A673 (cell line): ENCODE results near the gene PSMC2. TPM values are rescaled to one million over a fixed set of nuclear protein-coding genes. Genes with fewer than 3 reads are reported as not detected.

ENCODE experiments used
- BruUV-seq: library from RNA; stranded (reverse); fragments of 400-500 nt; replicated peaks from 2 replicates; lab custom pipeline; 2021; lab: Mats Ljungman, UMichigan
- CTCF ChIA-PET: fragments of 300-600 bp; sonication (Branson Sonifier 250); formaldehyde crosslinking; loops from one replicate; lab custom pipeline; 2022; ENCODE audit warnings: antibody characterized with exemption; lab: Charles Lee
- POLR2A ChIA-PET: fragments of 300-600 bp; sonication (Branson Sonifier 250); formaldehyde crosslinking; loops from one replicate; lab custom pipeline; 2022; ENCODE audit warnings: antibody characterized with exemption; ENCODE audit not compliant: low non-redundant PET; lab: Charles Lee
- DNase-seq: peaks from one replicate; pipeline ENCODE4 v3.0.0-alpha.2; 2015; ENCODE audit warnings: low spot score
- H3K27ac ChIP-seq: fragments of 200-600 bp; sonication (generic); 2 replicates; pipeline ENCODE4 v1.5.1; 2016; ENCODE audit warnings: mixed run types, low read depth, mild to moderate bottlenecking, mixed read lengths, antibody characterized with exemption, low read length; ENCODE audit not compliant: poor library complexity, severe bottlenecking
- H3K27me3 ChIP-seq: fragments of 200-600 bp; sonication (generic); replicated peaks from 2 replicates; pipeline ENCODE4 v1.6.1; 2017; ENCODE audit warnings: mixed run types, low read depth, mild to moderate bottlenecking, mixed read lengths, antibody characterized with exemption, low read length; ENCODE audit not compliant: insufficient read depth, poor library complexity
- H3K36me3 ChIP-seq: fragments of 200-600 bp; sonication (generic); 2 replicates; pipeline ENCODE4 v1.6.1; 2016; ENCODE audit warnings: mixed run types, mild to moderate bottlenecking, mixed read lengths, antibody characterized with exemption, low read length; ENCODE audit not compliant: insufficient read depth, poor library complexity, severe bottlenecking
- H3K4me1 ChIP-seq: fragments of 200-600 bp; sonication (generic); 2 replicates; pipeline ENCODE4 v1.6.1; 2017; ENCODE audit warnings: mixed run types, mild to moderate bottlenecking, mixed read lengths, antibody characterized with exemption, low read length; ENCODE audit not compliant: insufficient read depth, poor library complexity, severe bottlenecking
- H3K4me3 ChIP-seq: fragments of 200-600 bp; sonication (generic); 2 replicates; pipeline ENCODE4 v1.5.1; 2016; ENCODE audit warnings: low read depth, mixed run types, mild to moderate bottlenecking, mixed read lengths, low read length; ENCODE audit not compliant: poor library complexity, severe bottlenecking
- H3K9me3 ChIP-seq: fragments of 200-600 bp; sonication (generic); 2 replicates; pipeline ENCODE4 v1.6.1; 2016; ENCODE audit warnings: mixed run types, low read depth, mild to moderate bottlenecking, mixed read lengths, antibody characterized with exemption, low read length; ENCODE audit not compliant: poor library complexity, severe bottlenecking
- CTCF ChIP-seq: fragments of 300-800, 200-600 bp; sonication (generic); conservative IDR thresholded peaks from 2 replicates; pipeline ENCODE4 v1.5.1; 2017; ENCODE audit warnings: low read depth, mild to moderate bottlenecking, antibody characterized with exemption, low read length, moderate library complexity, mixed read lengths
- EZH2 ChIP-seq: fragments of 200-600 bp; sonication (generic); IDR thresholded peaks from 2 replicates; pipeline ENCODE4 v1.6.1; 2017; ENCODE audit warnings: borderline replicate concordance, low read depth, mild to moderate bottlenecking, mixed read lengths, antibody characterized with exemption, low read length; ENCODE audit not compliant: poor library complexity, severe bottlenecking
- intact Hi-C: fragments of 100-400 bp; cut with micrococcal nuclease; formaldehyde crosslinking; loops from one replicate; pipeline ENCODE4 v1.10.0; 2022; ENCODE audit not compliant: unreplicated experiment
- total RNA-seq: library from RNA; stranded (reverse); gene quantifications from 2 replicates; pipeline ENCODE4 v1.2.3, GENCODE V29; 2021

Gene PSMC2
- total RNA-seq, 1 experiment from 2014 or later = 333 TPM

DNA sequence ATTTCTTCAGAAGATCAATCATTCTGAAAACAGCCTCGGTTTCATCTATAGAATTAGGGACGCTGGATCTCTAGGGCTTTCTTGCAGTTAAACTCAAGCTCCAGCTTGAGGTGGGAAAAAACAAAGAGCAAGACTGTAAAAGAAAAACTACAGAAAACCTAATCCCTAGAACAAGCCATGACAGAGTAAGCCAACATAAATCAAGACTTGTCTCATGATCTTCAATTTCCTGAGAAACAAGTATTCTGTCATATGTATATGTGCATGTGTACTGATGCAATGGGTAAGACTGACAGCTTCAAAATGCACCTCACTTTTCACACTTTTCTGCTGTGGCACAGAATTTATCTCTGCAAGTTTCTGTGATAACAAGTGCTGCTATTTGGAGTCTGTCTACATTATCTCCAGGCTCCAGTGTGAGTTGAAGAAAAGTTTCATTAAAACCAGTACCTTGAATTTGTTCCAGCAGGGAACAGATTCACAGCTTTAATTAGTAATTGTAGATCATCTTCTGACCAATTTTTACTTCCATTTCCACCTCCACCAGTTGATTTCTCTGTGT lies 31.0 kb upstream of the PSMC2 start:
- TF ChIP-seq CTCF = no peak
- TF ChIP-seq EZH2 = no peak
- POLR2A ChIA-PET = no interaction called here
- Histone ChIP-seq H3K4me3 (no peak overlapping the region), H3K4me1 (no peaks in the 10 kb centered on the region), H3K27ac (no peak overlapping the region), H3K36me3 (peaks cover 93% of the 10 kb centered on the region), H3K9me3 (no peaks in the 10 kb centered on the region), H3K27me3 (no peaks in the 10 kb centered on the region)
- intact Hi-C loops = no loop called here
- no peak for DNase-seq
- CTCF ChIA-PET = no interaction called here
- BruUV-seq = no TSS peak

- Histone ChIP-seq H3K4me3 (no peak overlapping the region), H3K9me3 (no peaks in the 10 kb centered on the region), H3K4me1 (no peaks in the 10 kb centered on the region), H3K36me3 (peaks cover 93% of the 10 kb centered on the region), H3K27me3 (no peaks in the 10 kb centered on the region), H3K27ac (no peak overlapping the region)
- ChIA-PET CTCF (no interaction called here), POLR2A (no interaction called here)
- DNase-seq = no peak
- TF ChIP-seq EZH2 = no peak
- no peak for TF ChIP-seq CTCF
- no TSS peak for BruUV-seq
- intact Hi-C loops = no loop called here
Observed at GRCh38 chr7:103317009-103317408, 30.4 kb upstream of the PSMC2 start.

DNA sequence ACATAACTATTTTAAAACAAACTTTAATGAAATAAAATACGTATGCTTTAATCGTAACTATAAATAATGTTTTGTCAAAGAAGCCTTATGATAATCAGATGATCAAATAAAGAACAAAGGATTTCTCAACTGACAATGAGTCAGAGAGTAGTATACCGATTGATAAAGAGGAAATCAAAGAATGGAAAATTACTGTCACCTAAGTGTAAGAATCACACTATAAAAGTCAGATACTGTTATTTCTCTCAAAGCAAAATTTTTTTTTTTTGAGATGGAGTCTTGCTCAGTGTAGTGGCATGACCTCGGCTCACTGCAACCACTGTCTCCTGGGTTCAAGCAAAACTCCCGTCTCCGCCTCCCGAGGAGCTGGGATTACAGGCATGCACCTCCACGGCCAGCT lies 21.7 kb upstream of the PSMC2 start:
- intact Hi-C loops = no loop called here
- peaks cover 71% of the 10 kb centered on the region for H3K36me3 ChIP-seq
- no peaks in the 10 kb centered on the region for H3K27me3 ChIP-seq
- H3K9me3 ChIP-seq = no peaks in the 10 kb centered on the region
- H3K27ac ChIP-seq = no peak overlapping the region
- no peak for TF ChIP-seq EZH2
- no peak for TF ChIP-seq CTCF
- H3K4me3 ChIP-seq = no peak overlapping the region
- ChIA-PET CTCF (interaction anchor here (0.6 kb wide), 2 partner anchors 16 to 567 kb away, joined by 4 to 11 read pairs; no protein-coding TSS in a partner anchor), POLR2A (no interaction called here)
- no TSS peak for BruUV-seq
- H3K4me1 ChIP-seq = no peaks in the 10 kb centered on the region
- no peak for DNase-seq
